ENCODE results near the gene USH1C. TPM values are rescaled to one million over a fixed set of nuclear protein-coding genes. Genes with fewer than 3 reads are reported as not detected.

The USH1C gene
- total RNA-seq, 1 donor from 2014 or later: 5.3 TPM

GRCh38 chr11:17571431-17572358 is 27.5 kb upstream of the USH1C start:
- no peak for DNase-seq (ENCODE audit: low spot score)

- no peak for DNase-seq (ENCODE audit: low spot score)
These were observed 25.8 kb upstream of the USH1C start for GRCh38 chr11:17570034-17570433.

GRCh38 chr11:17568944-17569343 is 24.7 kb upstream of the USH1C start:
- no peak for DNase-seq (ENCODE audit: low spot score)

- no peak for DNase-seq (ENCODE audit: low spot score)
These were observed 20.4 kb upstream of the USH1C start for GRCh38 chr11:17564687-17565042.

GRCh38 chr11:17563961-17564686 is 19.9 kb upstream of the USH1C start:
- no peak for DNase-seq (ENCODE audit: low spot score)

GRCh38 chr11:17563231-17563646 is 19.0 kb upstream of the USH1C start:
- no peak for DNase-seq (ENCODE audit: low spot score)

GRCh38 chr11:17561526-17561925 is 17.3 kb upstream of the USH1C start:
- no peak for DNase-seq (ENCODE audit: low spot score)

- DNase-seq (ENCODE audit: low spot score): no peak
These were observed 16.8 kb upstream of the USH1C start for GRCh38 chr11:17561111-17561415.

- no peak for DNase-seq (ENCODE audit: low spot score)
These were observed 16.3 kb upstream of the USH1C start for GRCh38 chr11:17560281-17561110.

- DNase-seq (ENCODE audit: low spot score): no peak
These were observed 15.3 kb upstream of the USH1C start for GRCh38 chr11:17559341-17560087.

- no peak for DNase-seq (ENCODE audit: low spot score)
These were observed 14.7 kb upstream of the USH1C start for GRCh38 chr11:17558916-17559315.

GRCh38 chr11:17558025-17558780 is 14.0 kb upstream of the USH1C start:
- no peak for DNase-seq (ENCODE audit: low spot score)

GRCh38 chr11:17556999-17557398 is 12.8 kb upstream of the USH1C start:
- no peak for DNase-seq (ENCODE audit: low spot score)

- DNase-seq (ENCODE audit: low spot score): no peak
These were observed 10.3 kb upstream of the USH1C start for GRCh38 chr11:17554487-17554886.

GRCh38 chr11:17553249-17553546 is 9.0 kb upstream of the USH1C start:
- DNase-seq (ENCODE audit: low spot score): no peak

GRCh38 chr11:17552392-17553248 is 8.4 kb upstream of the USH1C start:
- no peak for DNase-seq (ENCODE audit: low spot score)

- DNase-seq (ENCODE audit: low spot score): no peak
These were observed 7.8 kb upstream of the USH1C start for GRCh38 chr11:17552041-17552355.

GRCh38 chr11:17551347-17552040 is 7.3 kb upstream of the USH1C start:
- no peak for DNase-seq (ENCODE audit: low spot score)
